Measurements from ENCODE around the gene PIEZO2. TPM values are rescaled to one million over a fixed set of nuclear protein-coding genes. Genes with fewer than 3 reads are reported as not detected.

The PIEZO2 gene
- total RNA-seq, 1 experiment from 2014 or later = 0.57 TPM

DNA sequence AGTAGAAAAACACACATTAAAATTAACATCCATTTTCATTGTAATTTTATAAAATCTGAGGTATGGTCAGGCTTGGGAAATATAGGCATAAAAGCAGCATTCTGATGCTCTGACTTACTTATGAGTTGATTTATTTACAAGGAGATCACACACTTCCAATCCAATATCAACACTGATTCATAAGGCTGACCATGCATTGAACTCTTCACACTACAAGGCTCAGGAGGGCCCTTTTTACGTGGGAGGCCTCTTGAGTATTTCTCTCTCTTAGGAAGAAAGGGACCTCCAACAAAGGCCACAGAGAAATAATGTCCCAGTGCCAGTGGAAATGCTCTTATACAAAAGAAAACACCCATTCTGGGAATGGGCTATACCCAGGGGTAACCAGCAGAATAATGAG, 400.7 kb downstream of the PIEZO2 start:
- intact Hi-C loops (cut with micrococcal nuclease; ENCODE audit: unreplicated experiment) (no loop called here), in situ Hi-C loops (cut with HindIII; ENCODE audit: low pct_unique_long_range_greater_than_20kb, low sequenced_read_pairs) (no loop called here)
- POLR2A ChIA-PET = no interaction called here
- no peak for TF ChIP-seq POLR2AphosphoS5 (IDR thresholded peaks at IDR 0.05; ENCODE audit: low read depth, low read length)
- TF ChIP-seq, protein P1, sequence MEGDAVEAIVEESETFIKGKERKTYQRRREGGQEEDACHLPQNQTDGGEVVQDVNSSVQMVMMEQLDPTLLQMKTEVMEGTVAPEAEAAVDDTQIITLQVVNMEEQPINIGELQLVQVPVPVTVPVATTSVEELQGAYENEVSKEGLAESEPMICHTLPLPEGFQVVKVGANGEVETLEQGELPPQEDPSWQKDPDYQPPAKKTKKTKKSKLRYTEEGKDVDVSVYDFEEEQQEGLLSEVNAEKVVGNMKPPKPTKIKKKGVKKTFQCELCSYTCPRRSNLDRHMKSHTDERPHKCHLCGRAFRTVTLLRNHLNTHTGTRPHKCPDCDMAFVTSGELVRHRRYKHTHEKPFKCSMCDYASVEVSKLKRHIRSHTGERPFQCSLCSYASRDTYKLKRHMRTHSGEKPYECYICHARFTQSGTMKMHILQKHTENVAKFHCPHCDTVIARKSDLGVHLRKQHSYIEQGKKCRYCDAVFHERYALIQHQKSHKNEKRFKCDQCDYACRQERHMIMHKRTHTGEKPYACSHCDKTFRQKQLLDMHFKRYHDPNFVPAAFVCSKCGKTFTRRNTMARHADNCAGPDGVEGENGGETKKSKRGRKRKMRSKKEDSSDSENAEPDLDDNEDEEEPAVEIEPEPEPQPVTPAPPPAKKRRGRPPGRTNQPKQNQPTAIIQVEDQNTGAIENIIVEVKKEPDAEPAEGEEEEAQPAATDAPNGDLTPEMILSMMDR (IDR thresholded peaks at IDR 0.05) = no peak
- no peak for TF ChIP-seq SIN3A (IDR thresholded peaks at IDR 0.05; ENCODE audit: borderline replicate concordance, insufficient read depth, low read depth, low read length)
- TF ChIP-seq, protein P2, sequence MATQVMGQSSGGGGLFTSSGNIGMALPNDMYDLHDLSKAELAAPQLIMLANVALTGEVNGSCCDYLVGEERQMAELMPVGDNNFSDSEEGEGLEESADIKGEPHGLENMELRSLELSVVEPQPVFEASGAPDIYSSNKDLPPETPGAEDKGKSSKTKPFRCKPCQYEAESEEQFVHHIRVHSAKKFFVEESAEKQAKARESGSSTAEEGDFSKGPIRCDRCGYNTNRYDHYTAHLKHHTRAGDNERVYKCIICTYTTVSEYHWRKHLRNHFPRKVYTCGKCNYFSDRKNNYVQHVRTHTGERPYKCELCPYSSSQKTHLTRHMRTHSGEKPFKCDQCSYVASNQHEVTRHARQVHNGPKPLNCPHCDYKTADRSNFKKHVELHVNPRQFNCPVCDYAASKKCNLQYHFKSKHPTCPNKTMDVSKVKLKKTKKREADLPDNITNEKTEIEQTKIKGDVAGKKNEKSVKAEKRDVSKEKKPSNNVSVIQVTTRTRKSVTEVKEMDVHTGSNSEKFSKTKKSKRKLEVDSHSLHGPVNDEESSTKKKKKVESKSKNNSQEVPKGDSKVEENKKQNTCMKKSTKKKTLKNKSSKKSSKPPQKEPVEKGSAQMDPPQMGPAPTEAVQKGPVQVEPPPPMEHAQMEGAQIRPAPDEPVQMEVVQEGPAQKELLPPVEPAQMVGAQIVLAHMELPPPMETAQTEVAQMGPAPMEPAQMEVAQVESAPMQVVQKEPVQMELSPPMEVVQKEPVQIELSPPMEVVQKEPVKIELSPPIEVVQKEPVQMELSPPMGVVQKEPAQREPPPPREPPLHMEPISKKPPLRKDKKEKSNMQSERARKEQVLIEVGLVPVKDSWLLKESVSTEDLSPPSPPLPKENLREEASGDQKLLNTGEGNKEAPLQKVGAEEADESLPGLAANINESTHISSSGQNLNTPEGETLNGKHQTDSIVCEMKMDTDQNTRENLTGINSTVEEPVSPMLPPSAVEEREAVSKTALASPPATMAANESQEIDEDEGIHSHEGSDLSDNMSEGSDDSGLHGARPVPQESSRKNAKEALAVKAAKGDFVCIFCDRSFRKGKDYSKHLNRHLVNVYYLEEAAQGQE (IDR thresholded peaks at IDR 0.05; ENCODE audit: insufficient read depth in 1 of 2, low read depth in 2 of 2, low read length in 1 of 2) = no peak
- TF ChIP-seq TCF7L2 (IDR thresholded peaks at IDR 0.05; ENCODE audit: low read depth, low read length) = no peak
- Histone ChIP-seq H3K36me3 (ENCODE audit: control insufficient read depth, insufficient read depth, low read length) (no peaks in the 10 kb centered on the region), H3K9me3 (ENCODE audit: control insufficient read depth, insufficient read depth, low read depth, low read length) (no peaks in the 10 kb centered on the region), H3K4me3 (ENCODE audit: low read depth in 2 of 2, low read length in 2 of 2) (no peak overlapping the region), H3K27me3 (ENCODE audit: control insufficient read depth, insufficient read depth, low read length) (0 out of 2 replicates have a peak, but pooled peaks cover 2% of the 10 kb centered on the region), H3K4me1 (ENCODE audit: control insufficient read depth, insufficient read depth, low read length) (no peaks in the 10 kb centered on the region), H3K27ac (ENCODE audit: low read length) (no peak overlapping the region)
- no peak for ATAC-seq
- BruUV-seq (replicated peaks) = no TSS peak
- DNase-seq (ENCODE audit: low read depth, low spot score) = no peak
- CTCF ChIA-PET = no interaction called here

DNA sequence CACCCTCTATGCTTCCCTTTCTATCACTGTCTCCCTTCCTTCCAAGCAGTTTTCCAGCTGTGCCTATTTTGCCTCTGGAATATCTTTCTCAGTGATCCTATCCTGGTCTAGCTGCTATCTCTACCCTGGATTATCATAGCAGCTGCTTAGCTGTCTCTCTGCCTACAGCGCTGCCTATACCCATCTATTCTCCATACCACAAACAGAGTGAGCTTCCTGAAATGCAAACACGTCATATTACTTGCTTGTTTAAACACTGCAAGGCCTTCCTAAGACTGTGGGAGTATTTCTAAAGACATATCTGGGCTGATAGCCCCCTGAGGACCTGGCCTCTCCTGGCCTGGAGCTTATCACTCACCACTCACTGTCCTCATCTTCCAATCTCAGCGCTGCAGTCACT, 403.4 kb downstream of the PIEZO2 start:
- TF ChIP-seq POLR2AphosphoS5 (IDR thresholded peaks at IDR 0.05; ENCODE audit: low read depth, low read length) (no peak), TCF7L2 (IDR thresholded peaks at IDR 0.05; ENCODE audit: low read depth, low read length) (no peak), SIN3A (IDR thresholded peaks at IDR 0.05; ENCODE audit: borderline replicate concordance, insufficient read depth, low read depth, low read length) (no peak)
- TF ChIP-seq, protein P1 (IDR thresholded peaks at IDR 0.05) = no peak
- TF ChIP-seq, protein P2 (IDR thresholded peaks at IDR 0.05; ENCODE audit: insufficient read depth in 1 of 2, low read depth in 2 of 2, low read length in 1 of 2) = no peak
- no peak for ATAC-seq
- intact Hi-C loops (cut with micrococcal nuclease; ENCODE audit: unreplicated experiment) (no loop called here), in situ Hi-C loops (cut with HindIII; ENCODE audit: low pct_unique_long_range_greater_than_20kb, low sequenced_read_pairs) (no loop called here)
- H3K27me3 ChIP-seq (ENCODE audit: control insufficient read depth, insufficient read depth, low read length) = 0 out of 2 replicates have a peak, but pooled peaks cover 2% of the 10 kb centered on the region
- BruUV-seq (replicated peaks) = no TSS peak
- no peak overlapping the region for H3K4me3 ChIP-seq (ENCODE audit: low read depth in 2 of 2, low read length in 2 of 2)
- no peaks in the 10 kb centered on the region for H3K36me3 ChIP-seq (ENCODE audit: control insufficient read depth, insufficient read depth, low read length)
- CTCF ChIA-PET = no interaction called here
- H3K4me1 ChIP-seq (ENCODE audit: control insufficient read depth, insufficient read depth, low read length) = no peaks in the 10 kb centered on the region
- POLR2A ChIA-PET = no interaction called here
- no peak overlapping the region for H3K27ac ChIP-seq (ENCODE audit: low read length)
- no peak for DNase-seq (ENCODE audit: low read depth, low spot score)
- no peaks in the 10 kb centered on the region for H3K9me3 ChIP-seq (ENCODE audit: control insufficient read depth, insufficient read depth, low read depth, low read length)

Data from Panc1 (cell line).